GM19324 (cell line): Measurements from ENCODE around the gene NXF1.
"Not testable (repeated sequence)": the region's sequence is repeated elsewhere in the genome, so short reads cannot be mapped to it uniquely, and the experiment has no call there.

Source experiments
- ATAC-seq: cut with Tn5 transposase; IDR thresholded peaks from one replicate; pipeline ENCODE4 v1.9.1; 2021; ENCODE audit warnings: mild to moderate bottlenecking, moderate library complexity; ENCODE audit not compliant: unreplicated experiment, low FRiP score

Gene NXF1

GRCh38 chr11:62788991-62789390 lies 16.2 kb downstream of the NXF1 start:
- no peak for ATAC-seq

GRCh38 chr11:62787005-62787759 lies 18.1 kb downstream of the NXF1 start, which contains the start of gene TMEM179B:
TSS of gene TMEM179B (plus strand) at chr11:62787402. CDS start at chr11:62787432, 30 bp downstream.
- peak; percentile 64 for ATAC-seq

- ATAC-seq = peak; percentile 61
Observed at GRCh38 chr11:62786318-62787004, 18.8 kb downstream of the NXF1 start.

DNA sequence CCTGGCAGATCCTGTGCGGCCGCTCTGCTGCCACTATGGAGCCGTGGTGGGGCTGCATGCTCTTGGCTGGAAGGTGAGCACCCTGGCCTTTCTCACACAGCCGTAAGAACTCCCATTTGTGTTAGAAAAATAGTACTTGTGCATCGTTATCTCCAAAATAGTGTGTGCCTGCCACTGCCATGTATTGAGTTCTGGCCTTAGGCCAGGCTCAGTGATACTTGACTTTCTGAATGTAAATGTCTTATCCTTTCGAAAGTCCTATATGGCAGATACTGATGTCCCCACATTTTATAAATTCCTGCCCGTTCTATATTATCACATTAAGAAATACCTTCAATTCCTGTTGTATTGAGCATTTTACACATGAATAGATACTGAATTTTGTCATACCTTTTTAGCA lies 22.5 kb downstream of the NXF1 start:
- ATAC-seq = no peak

DNA sequence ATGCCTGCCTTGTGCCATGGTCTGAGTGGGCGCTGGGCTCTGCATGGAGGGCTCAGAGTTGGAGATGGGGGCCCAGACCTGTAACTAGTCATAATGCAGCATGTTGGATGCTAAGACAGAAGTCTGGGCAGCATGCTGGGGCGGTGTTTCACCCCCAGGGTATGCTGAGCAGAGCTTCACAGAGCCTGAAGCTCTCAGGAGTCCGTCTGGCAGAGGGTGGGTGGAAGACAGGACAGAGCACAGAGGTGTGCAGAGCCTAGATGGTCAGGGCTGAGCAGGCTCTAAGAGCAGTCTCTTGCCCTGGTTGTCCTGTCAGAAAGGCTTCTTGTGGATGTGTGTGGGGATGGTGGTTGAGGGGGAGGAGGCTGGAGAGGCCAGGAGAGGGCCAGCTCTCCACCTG lies 26.8 kb downstream of the NXF1 start:
- no peak for ATAC-seq

GRCh38 chr11:62777389-62777788 lies 27.9 kb downstream of the NXF1 start:
- no peak for ATAC-seq

DNA sequence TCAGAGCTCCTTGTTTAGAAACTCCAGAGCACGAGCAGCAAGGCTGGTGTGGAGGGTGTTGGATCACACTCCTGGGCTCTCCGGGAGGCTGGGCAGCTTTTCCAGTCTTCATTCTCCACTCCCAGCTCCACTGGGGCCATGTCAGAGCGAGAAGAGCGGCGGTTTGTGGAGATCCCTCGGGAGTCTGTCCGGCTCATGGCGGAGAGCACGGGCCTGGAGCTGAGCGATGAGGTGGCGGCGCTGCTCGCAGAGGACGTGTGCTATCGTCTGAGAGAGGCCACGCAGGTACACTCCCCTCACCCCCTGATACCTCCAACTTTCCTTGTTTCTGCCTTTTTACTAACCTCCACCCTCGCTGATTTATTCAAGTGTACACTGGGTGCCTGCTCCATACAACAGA lies 29.6 kb downstream of the NXF1 start:
- ATAC-seq = no peak

- no peak for ATAC-seq
Observed at GRCh38 chr11:62774407-62774806, 30.8 kb downstream of the NXF1 start.

DNA sequence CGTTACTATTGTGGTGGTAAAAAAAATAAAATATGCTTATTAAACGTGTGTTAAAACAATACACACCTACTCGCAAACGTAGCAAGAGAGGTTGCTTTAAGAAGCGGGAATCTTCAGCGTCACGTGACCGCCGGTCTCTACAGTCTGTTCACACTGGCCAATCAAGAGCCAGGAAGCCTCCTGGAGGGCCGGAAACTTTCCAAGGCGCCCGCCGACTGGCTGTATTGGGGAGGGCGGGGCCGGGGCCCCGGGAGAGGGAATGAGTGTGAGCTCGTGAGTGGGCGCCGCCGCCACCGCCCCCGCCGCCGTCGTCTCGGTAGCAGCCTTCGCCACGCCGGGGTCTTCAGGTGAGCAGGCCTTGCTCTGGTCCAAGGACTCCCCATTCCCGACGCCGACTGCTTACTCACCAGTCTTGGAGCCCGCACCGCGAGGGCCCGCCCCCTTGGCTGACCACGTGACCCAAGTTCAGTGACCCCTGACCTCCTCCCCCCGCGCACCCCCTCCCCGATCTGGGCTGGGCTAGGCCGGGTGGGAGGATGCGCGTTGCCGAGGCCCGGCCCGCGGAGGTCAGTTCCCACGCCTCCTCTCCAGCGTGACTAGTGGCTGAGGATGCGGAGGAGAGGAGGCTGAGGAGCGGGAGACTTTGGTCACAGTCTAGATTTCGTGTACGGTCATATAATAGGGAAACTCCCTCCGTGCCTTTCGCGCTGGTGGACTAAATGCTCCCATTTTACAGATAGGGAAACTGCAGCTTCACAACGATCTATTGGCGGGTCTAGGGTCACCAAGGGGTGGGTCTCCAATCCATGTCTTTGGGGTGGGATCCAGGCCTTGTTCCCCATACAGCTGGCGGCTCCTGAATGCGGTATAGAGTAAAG lies 33.9 kb downstream of the NXF1 start, which contains the start of gene TAF6L:
TSS of gene TAF6L (plus strand) at position 253 of the 878 bp plus-strand sequence. CDS start 4,388 bp downstream, outside the sequence.
- peak; percentile 84 for ATAC-seq

DNA sequence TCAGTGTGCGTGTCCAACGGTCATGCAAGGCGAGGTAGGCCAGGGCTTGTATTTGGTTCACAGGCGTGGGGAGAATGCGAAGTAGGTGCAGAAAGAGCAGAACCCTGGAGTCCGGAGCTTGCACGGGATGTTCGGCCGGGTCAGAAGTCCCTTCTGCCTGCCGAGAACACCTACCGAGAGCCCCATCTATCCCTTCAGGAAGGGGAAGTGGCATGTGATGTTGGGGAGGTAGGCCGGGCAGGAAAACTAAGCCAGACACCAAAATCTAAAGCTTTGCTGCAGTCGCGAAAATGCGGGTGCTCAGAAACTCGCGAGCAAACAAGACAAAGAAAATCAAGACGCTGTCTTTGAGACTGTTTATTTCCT lies 34.5 kb downstream of the NXF1 start:
- no peak for ATAC-seq

- ATAC-seq = not testable (repeated sequence)
Observed at GRCh38 chr11:62760867-62761227, 44.4 kb downstream of the NXF1 start.

DNA sequence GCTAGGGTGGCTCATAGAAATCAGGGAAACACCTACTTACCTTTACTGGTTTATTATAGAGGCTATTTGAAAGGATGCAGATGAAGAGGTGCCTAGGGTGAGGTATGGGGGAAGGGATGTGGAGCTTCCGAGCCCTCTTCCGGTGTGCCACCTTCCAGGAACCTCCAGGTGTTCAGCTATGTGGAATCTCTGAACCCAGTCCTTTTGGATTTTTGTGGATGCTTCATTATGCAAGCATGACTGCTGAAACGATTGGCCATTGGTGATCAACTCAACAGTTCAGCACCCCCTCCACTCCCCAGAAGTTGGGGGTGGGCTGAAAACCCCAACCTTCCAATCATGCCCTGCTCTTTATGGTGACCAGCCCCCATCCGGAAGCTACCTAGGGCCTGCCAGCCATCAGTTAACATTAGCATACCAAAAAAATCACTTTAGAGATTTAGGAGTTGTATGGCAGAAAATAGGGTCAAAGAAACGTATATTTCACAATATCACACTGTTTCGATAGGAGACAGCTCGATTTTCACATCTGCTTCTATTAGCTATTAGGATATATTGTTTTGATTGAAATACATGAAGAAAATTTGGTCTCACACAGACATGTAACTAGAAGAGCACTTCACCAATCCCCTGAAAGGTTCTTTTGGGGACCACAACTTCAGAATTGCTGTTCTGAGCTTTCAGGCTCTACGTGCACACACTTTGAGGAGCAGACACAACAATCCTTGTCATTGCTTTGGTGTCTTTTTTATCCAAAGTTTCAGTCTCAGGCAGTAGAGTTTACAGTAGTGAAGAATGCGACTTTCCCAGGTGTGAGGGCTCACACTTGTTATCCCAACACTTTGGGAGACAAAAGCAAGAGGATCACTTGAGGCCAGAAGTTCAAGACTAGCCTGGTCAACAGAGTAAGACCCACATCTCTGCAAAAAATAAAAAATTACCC lies 47.1 kb downstream of the NXF1 start:
- no peak for ATAC-seq

- no peak for ATAC-seq
Observed at GRCh38 chr11:62755086-62755615, 50.1 kb downstream of the NXF1 start.

GRCh38 chr11:62753736-62754603 lies 51.3 kb downstream of the NXF1 start, which contains the start of gene ZBTB3:
TSS of gene ZBTB3 (minus strand) at chr11:62754160. CDS start at chr11:62753664, 496 bp downstream.
- peak; percentile 93 for ATAC-seq

GRCh38 chr11:62752994-62753735 lies 52.1 kb downstream of the NXF1 start:
- no peak for ATAC-seq

GRCh38 chr11:62752177-62752785 lies 53.0 kb downstream of the NXF1 start:
- no peak for ATAC-seq

GRCh38 chr11:62749931-62750330 lies 55.3 kb downstream of the NXF1 start:
- not testable (repeated sequence) for ATAC-seq
